T-cell (primary cell): ENCODE measurements around the gene TNFRSF17. TPM values are rescaled to one million over a fixed set of nuclear protein-coding genes. Genes with fewer than 3 reads are reported as not detected.

ENCODE experiments used
- ATAC-seq, 4 experiments: fragments of 200-7000 bp in 3 of 4; fragments of 150-1000 bp in 1 of 4; cut with Tn5 transposase; replicated peaks in 1 of 4; 1 replicate in 3 of 4; 2 replicates in 1 of 4; pipeline ENCODE4 v1.10.0; 2021; ENCODE audit warnings: moderate library complexity in 3 of 4, mild to moderate bottlenecking in 2 of 4, moderate number of reproducible peaks in 1 of 4
- CTCF ChIA-PET, 2 donors: fragments of 300-600 bp; sonication (Branson Sonifier 250); formaldehyde crosslinking; loops; one replicate each; lab custom pipeline; 2022; ENCODE audit warnings: antibody characterized with exemption in 2 of 2; lab: Charles Lee
- POLR2A ChIA-PET, 2 donors: fragments of 300-600 bp; sonication (Branson Sonifier 250); formaldehyde crosslinking; loops; one replicate each; lab custom pipeline; 2022; ENCODE audit warnings: antibody characterized with exemption in 2 of 2; lab: Charles Lee
- DNase-seq, 35 experiments: peaks; one replicate each; pipeline versions ENCODE4 v3.0.0 to v3.0.0-alpha.2; 2013 to 2023
- H3K27ac ChIP-seq: one replicate; pipeline ENCODE4 v1.5.1; 2013; ENCODE audit warnings: low read length
- H3K27me3 ChIP-seq, 2 experiments: replicated peaks in 1 of 2; 1 replicate in 1 of 2; 2 replicates in 1 of 2; pipeline versions ENCODE4 v1.6.1 to v1.7.0; 2013; ENCODE audit warnings: low read length in 1 of 2, mixed read lengths in 1 of 2; ENCODE audit not compliant: control insufficient read depth in 2 of 2, insufficient read depth in 2 of 2; ENCODE audit errors: extremely low read depth in 1 of 2
- H3K36me3 ChIP-seq, 2 donors: 1 replicate in 1 of 2; 2 replicates in 1 of 2; pipeline versions ENCODE4 v1.6.1 to v1.7.0; 2013; ENCODE audit warnings: low read length in 1 of 2; ENCODE audit not compliant: control insufficient read depth in 2 of 2, insufficient read depth in 1 of 2; ENCODE audit errors: extremely low read depth in 1 of 2
- H3K4me1 ChIP-seq, 2 experiments: 1 replicate in 1 of 2; 2 replicates in 1 of 2; pipeline versions ENCODE4 v1.6.1 to v1.7.0; 2013; ENCODE audit warnings: low read length in 2 of 2, mixed read lengths in 1 of 2; ENCODE audit not compliant: insufficient read depth in 2 of 2, control insufficient read depth in 1 of 2; ENCODE audit errors: extremely low read depth in 1 of 2
- H3K4me3 ChIP-seq, 2 donors: 1 replicate in 1 of 2; 2 replicates in 1 of 2; pipeline versions ENCODE4 v1.5.1 to v1.7.0; 2013; ENCODE audit warnings: mild to moderate bottlenecking in 2 of 2, low read length in 1 of 2, moderate library complexity in 1 of 2; ENCODE audit not compliant: control insufficient read depth in 1 of 2; ENCODE audit errors: extremely low read depth in 1 of 2
- H3K9me3 ChIP-seq: 2 replicates; pipeline ENCODE4 v1.7.0; 2013
- H3K27ac Mint-ChIP-seq, 2 donors: one replicate each; pipeline ENCODE4 v1.8.0; 2020 to 2021; ENCODE audit warnings: mild to moderate bottlenecking in 2 of 2, mixed read lengths in 2 of 2
- H3K27me3 Mint-ChIP-seq, 2 donors: one replicate each; pipeline ENCODE4 v1.8.0; 2021 to 2022; ENCODE audit warnings: mixed read lengths in 2 of 2
- H3K36me3 Mint-ChIP-seq: one replicate; pipeline ENCODE4 v1.8.0; 2021; ENCODE audit warnings: mixed read lengths
- H3K4me1 Mint-ChIP-seq, 3 donors: one replicate each; pipeline ENCODE4 v1.8.0; 2020 to 2022; ENCODE audit warnings: mixed read lengths in 3 of 3, mild to moderate bottlenecking in 1 of 3
- H3K4me3 Mint-ChIP-seq, 3 donors: one replicate each; pipeline ENCODE4 v1.8.0; 2020 to 2022; ENCODE audit warnings: mild to moderate bottlenecking in 3 of 3, mixed read lengths in 3 of 3, moderate library complexity in 3 of 3
- H3K9me3 Mint-ChIP-seq, 3 donors: one replicate each; pipeline ENCODE4 v1.8.0; 2020 to 2022; ENCODE audit warnings: mixed read lengths in 3 of 3
- WGBS: methylation state at CpG from one replicate; pipeline ENCODE4 v1.1.5; 2013; ENCODE audit warnings: missing lambda C conversion rate; ENCODE audit not compliant: insufficient coverage; 5-methylcytosine and 5-hydroxymethylcytosine counted together
- total RNA-seq, 35 experiments: library from RNA in 6 of 35; stranded (reverse) in 6 of 35; fragments of 120-200 nt in 1 of 35; gene quantifications; one replicate each; pipeline versions ENCODE4 v1.2.1 to v1.2.4 and lab custom pipeline; 2013 to 2026

The TNFRSF17 gene
- total RNA-seq, 5 donors from 2014 or later (not counting 1 experiment from before 2014, with no cell fraction given): 0.41 to 1.4 (median 0.82) TPM

GRCh38 chr16:11977376-11978041 lies 12.5 kb downstream of the TNFRSF17 start:
- Mint-ChIP-seq H3K4me1 (peaks cover 40 to 53% (median 50%) of the 10 kb centered on the region in 3 donors), H3K36me3 (peaks cover 3% of the 10 kb centered on the region), H3K9me3 (no peaks in the 10 kb centered on the region), H3K4me3 (peak overlapping the region; percentile 91 to 100 (median 92)), H3K27ac (peak overlapping the region; percentile 86 to 89), H3K27me3 (no peaks in the 10 kb centered on the region)
- peaks cover 10 to 27% of the 10 kb centered on the region in 2 experiments for H3K4me1 ChIP-seq
- DNase-seq (peak in 1 of 35 experiments; percentile 5), ATAC-seq (no peak)
- H3K4me3 ChIP-seq: peak overlapping the region; percentile 81 to 95
- H3K27me3 ChIP-seq: no peaks in the 10 kb centered on the region
- H3K27ac ChIP-seq: no peak overlapping the region
- POLR2A ChIA-PET: interaction anchor here in 1 of 2 donors (0.5 kb wide), 1 partner anchor 63 kb away, joined by 3 read pairs; no protein-coding TSS in a partner anchor
- no peaks in the 10 kb centered on the region for H3K9me3 ChIP-seq
- no peaks in the 10 kb centered on the region for H3K36me3 ChIP-seq
- CTCF ChIA-PET: interaction anchor here in 1 of 2 donors (1.1 to 1.2 kb wide), 2 partner anchors 70 to 98 kb away, joined by 3 read pairs; no protein-coding TSS in a partner anchor
- WGBS: 80% methylated on average over 4 of the region's 12 CpGs

- ATAC-seq (no peak), DNase-seq (no peak)
- ChIA-PET CTCF (interaction anchor here in 1 of 2 donors (1.1 to 1.2 kb wide), 2 partner anchors 69 to 97 kb away, joined by 3 read pairs; no protein-coding TSS in a partner anchor), POLR2A (no interaction called here)
- Mint-ChIP-seq H3K9me3 (no peaks in the 10 kb centered on the region), H3K36me3 (peaks cover 3% of the 10 kb centered on the region), H3K27me3 (no peaks in the 10 kb centered on the region), H3K4me3 (peak overlapping the region; percentile 91 to 100 (median 92)), H3K27ac (peak overlapping the region; percentile 86 to 89), H3K4me1 (peaks cover 40 to 53% (median 50%) of the 10 kb centered on the region in 3 donors)
- no peak overlapping the region for H3K27ac ChIP-seq
- H3K4me1 ChIP-seq: peaks cover 10 to 27% of the 10 kb centered on the region in 2 experiments
- no peak overlapping the region for H3K4me3 ChIP-seq
- no peaks in the 10 kb centered on the region for H3K27me3 ChIP-seq
- WGBS: 50% methylated on average over 1 of the region's 2 CpGs
- H3K36me3 ChIP-seq: no peaks in the 10 kb centered on the region
- H3K9me3 ChIP-seq: no peaks in the 10 kb centered on the region
Observed at GRCh38 chr16:11978080-11978479, 13.1 kb downstream of the TNFRSF17 start.

- Histone ChIP-seq H3K4me1 (peaks cover 10 to 27% of the 10 kb centered on the region in 2 experiments), H3K27ac (no peak overlapping the region), H3K36me3 (no peaks in the 10 kb centered on the region), H3K9me3 (no peaks in the 10 kb centered on the region), H3K27me3 (no peaks in the 10 kb centered on the region), H3K4me3 (no peak overlapping the region)
- peaks cover 40 to 58% (median 53%) of the 10 kb centered on the region in 3 donors for H3K4me1 Mint-ChIP-seq
- ChIA-PET CTCF (no interaction called here), POLR2A (interaction anchor here in 1 of 2 donors (0.5 kb wide), 1 partner anchor 55 kb away, joined by 3 read pairs; no protein-coding TSS in a partner anchor)
- H3K9me3 Mint-ChIP-seq: no peaks in the 10 kb centered on the region
- ATAC-seq: no peak
- DNase-seq: no peak
- no peaks in the 10 kb centered on the region for H3K27me3 Mint-ChIP-seq
- H3K4me3 Mint-ChIP-seq: no peak overlapping the region
- WGBS: 94% methylated on average over 2 of the region's 9 CpGs
- H3K36me3 Mint-ChIP-seq: peaks cover 8% of the 10 kb centered on the region
- H3K27ac Mint-ChIP-seq: no peak overlapping the region
Observed at GRCh38 chr16:11979013-11979672, 14.1 kb downstream of the TNFRSF17 start.

GRCh38 chr16:11980136-11980844 lies 15.3 kb downstream of the TNFRSF17 start:
- no CpG with 5 or more reads among the region's 5 CpGs for WGBS
- no peaks in the 10 kb centered on the region for H3K27me3 ChIP-seq
- no peak overlapping the region for H3K4me3 Mint-ChIP-seq
- H3K4me1 Mint-ChIP-seq: peaks cover 38 to 65% (median 54%) of the 10 kb centered on the region in 3 donors
- DNase-seq (no peak), ATAC-seq (no peak)
- H3K36me3 Mint-ChIP-seq: peaks cover 14% of the 10 kb centered on the region
- ChIA-PET POLR2A (no interaction called here), CTCF (no interaction called here)
- no peaks in the 10 kb centered on the region for H3K9me3 Mint-ChIP-seq
- H3K27ac Mint-ChIP-seq: no peak overlapping the region
- H3K4me3 ChIP-seq: no peak overlapping the region
- no peak overlapping the region for H3K27ac ChIP-seq
- peaks cover 0 to 2% of the 10 kb centered on the region in 2 donors for H3K36me3 ChIP-seq
- H3K9me3 ChIP-seq: no peaks in the 10 kb centered on the region
- H3K4me1 ChIP-seq: peaks cover 10 to 26% of the 10 kb centered on the region in 2 experiments
- no peaks in the 10 kb centered on the region for H3K27me3 Mint-ChIP-seq

GRCh38 chr16:11985250-11985649 lies 20.2 kb downstream of the TNFRSF17 start:
- CTCF ChIA-PET: no interaction called here
- POLR2A ChIA-PET: no interaction called here
- H3K9me3 ChIP-seq: no peaks in the 10 kb centered on the region
- H3K36me3 ChIP-seq: peaks cover 2% of the 10 kb centered on the region in 2 donors
- H3K4me1 Mint-ChIP-seq: peaks cover 4 to 38% (median 20%) of the 10 kb centered on the region in 3 donors
- WGBS: 83% methylated on average over 3 of the region's 5 CpGs
- peaks cover 20% of the 10 kb centered on the region for H3K36me3 Mint-ChIP-seq
- no peak overlapping the region for H3K27ac ChIP-seq
- H3K4me1 ChIP-seq: no peaks in the 10 kb centered on the region
- no peaks in the 10 kb centered on the region for H3K27me3 ChIP-seq
- H3K27ac Mint-ChIP-seq: no peak overlapping the region
- ATAC-seq: no peak
- H3K27me3 Mint-ChIP-seq: no peaks in the 10 kb centered on the region
- no peaks in the 10 kb centered on the region for H3K9me3 Mint-ChIP-seq
- no peak overlapping the region for H3K4me3 ChIP-seq
- H3K4me3 Mint-ChIP-seq: no peak overlapping the region
- no peak for DNase-seq

- ChIA-PET POLR2A (no interaction called here), CTCF (no interaction called here)
- H3K27ac Mint-ChIP-seq: no peak overlapping the region
- H3K36me3 Mint-ChIP-seq: peaks cover 22% of the 10 kb centered on the region
- Histone ChIP-seq H3K27me3 (no peaks in the 10 kb centered on the region), H3K4me1 (no peaks in the 10 kb centered on the region), H3K27ac (no peak overlapping the region), H3K36me3 (peaks cover 2% of the 10 kb centered on the region in 2 donors), H3K4me3 (no peak overlapping the region), H3K9me3 (no peaks in the 10 kb centered on the region)
- no peak for ATAC-seq
- no peaks in the 10 kb centered on the region for H3K9me3 Mint-ChIP-seq
- H3K4me1 Mint-ChIP-seq: peaks cover 4 to 34% (median 14%) of the 10 kb centered on the region in 3 donors
- DNase-seq: no peak
- WGBS: 100% methylated on average over 4 of the region's 12 CpGs
- no peaks in the 10 kb centered on the region for H3K27me3 Mint-ChIP-seq
- H3K4me3 Mint-ChIP-seq: no peak overlapping the region
Observed at GRCh38 chr16:11986521-11987057, 21.6 kb downstream of the TNFRSF17 start.
